HFFc6 (cell line): Measurements from ENCODE around the gene OR6A2. TPM values are rescaled to one million over a fixed set of nuclear protein-coding genes. Genes with fewer than 3 reads are reported as not detected.
A peak's percentile ranks its signal among the peaks of the same experiment; 100 is the strongest.

Source experiments
- DNase-seq: peaks from one replicate; pipeline ENCODE4 v3.0.0-alpha.2; 2018
- H3K27ac Mint-ChIP-seq: 2 replicates; pipeline ENCODE4 v1.8.0; 2020; ENCODE audit warnings: mild to moderate bottlenecking, mixed read lengths
- H3K27me3 Mint-ChIP-seq: 2 replicates; pipeline ENCODE4 v1.8.0; 2021; ENCODE audit warnings: mild to moderate bottlenecking, moderate library complexity, mixed read lengths; ENCODE audit not compliant: insufficient read depth
- H3K36me3 Mint-ChIP-seq: 2 replicates; pipeline ENCODE4 v1.8.0; 2021; ENCODE audit warnings: low read depth, mixed read lengths
- H3K4me1 Mint-ChIP-seq: 2 replicates; pipeline ENCODE4 v1.8.0; 2020; ENCODE audit warnings: low read depth, mixed read lengths
- H3K4me3 Mint-ChIP-seq: 2 replicates; pipeline ENCODE4 v1.8.0; 2020; ENCODE audit warnings: mild to moderate bottlenecking, moderate library complexity, mixed read lengths
- H3K9me3 Mint-ChIP-seq: 2 replicates; pipeline ENCODE4 v1.8.0; 2020; ENCODE audit warnings: mild to moderate bottlenecking, mixed read lengths
- CTCF ChIP-seq: fragments of 200-600 bp; sonication (generic); IDR thresholded peaks from 2 replicates; pipeline ENCODE4 v1.5.0; 2021; ENCODE audit warnings: antibody characterized with exemption, mild to moderate bottlenecking
- long read RNA-seq: library from polyadenylated mRNA; unstranded; transcript quantifications from one replicate; pipeline ENCODE4 v2.0.0, GENCODE V29; 2019
- total RNA-seq, 6 experiments: library from RNA; stranded (reverse); fragmentation: NEBNext Ultra II Directional; extraction: Animal tissue kit (Norgen Biotek cat#: 25700); gene quantifications; 2 replicates in 1 of 6; 3 replicates in 5 of 6; pipeline ENCODE4 v1.2.3, GENCODE V29; 2021

The OR6A2 gene
- total RNA-seq = under 1 TPM in 1 of 6 experiments, not detected in 5; 0.12 TPM
- long read RNA-seq = 0 reads

- DNase-seq = peak; percentile 39
- Mint-ChIP-seq H3K4me1 (0 out of 2 replicates have a peak, but pooled peaks cover 5% of the 10 kb centered on the region), H3K4me3 (no peak within 1 kb of the TSS), H3K27me3 (peaks cover 5% of the 10 kb centered on the region; the same call in 1 of the 2 replicates), H3K9me3 (no peaks in the 10 kb centered on the region), H3K27ac (no peak within 1 kb of the TSS), H3K36me3 (no peaks in the 10 kb centered on the region)
- no peak for TF ChIP-seq CTCF
These were observed at the start of gene OR6A2 for GRCh38 chr11:6799402-6799801. TSS of gene OR6A2 (minus strand) at chr11:6799689. CDS start at chr11:6795708, 3,981 bp downstream.

GRCh38 chr11:6845383-6845782 is 45.9 kb upstream of the OR6A2 start, which contains the start of gene OR10A5:
TSS of gene OR10A5 (plus strand) at chr11:6845683. CDS start at chr11:6845683, 0 bp downstream.
- no peak for TF ChIP-seq CTCF
- no peak for DNase-seq
- Mint-ChIP-seq H3K4me3 (no peak within 1 kb of the TSS), H3K27me3 (peaks cover 4% of the 10 kb centered on the region; the same call in 1 of the 2 replicates), H3K4me1 (no peaks in the 10 kb centered on the region), H3K9me3 (peaks cover 12% of the 10 kb centered on the region), H3K27ac (no peak within 1 kb of the TSS), H3K36me3 (no peaks in the 10 kb centered on the region)

GRCh38 chr11:6844356-6844755 is 44.9 kb upstream of the OR6A2 start:
- no peak for TF ChIP-seq CTCF

GRCh38 chr11:6843670-6844069 is 44.2 kb upstream of the OR6A2 start:
- Mint-ChIP-seq H3K4me1 (no peaks in the 10 kb centered on the region), H3K9me3 (peaks cover 12% of the 10 kb centered on the region), H3K27ac (no peak overlapping the region), H3K36me3 (no peaks in the 10 kb centered on the region), H3K27me3 (peaks cover 4% of the 10 kb centered on the region; the same call in 1 of the 2 replicates), H3K4me3 (no peak overlapping the region)
- no peak for DNase-seq
- TF ChIP-seq CTCF = no peak

More at GRCh38 chr11:6844356-6844755, 44.9 kb upstream of the OR6A2 start:
- H3K4me1 Mint-ChIP-seq = no peaks in the 10 kb centered on the region
- no peak overlapping the region for H3K4me3 Mint-ChIP-seq
- DNase-seq = no peak
- peaks cover 12% of the 10 kb centered on the region for H3K9me3 Mint-ChIP-seq
- peaks cover 4% of the 10 kb centered on the region; the same call in 1 of the 2 replicates for H3K27me3 Mint-ChIP-seq
- no peak overlapping the region for H3K27ac Mint-ChIP-seq
- no peaks in the 10 kb centered on the region for H3K36me3 Mint-ChIP-seq

GRCh38 chr11:6841694-6842093 is 42.2 kb upstream of the OR6A2 start:
- no peaks in the 10 kb centered on the region for H3K27me3 Mint-ChIP-seq
- no peak for TF ChIP-seq CTCF
- no peaks in the 10 kb centered on the region for H3K4me1 Mint-ChIP-seq
- no peak overlapping the region for H3K4me3 Mint-ChIP-seq
- no peaks in the 10 kb centered on the region for H3K36me3 Mint-ChIP-seq
- DNase-seq = no peak
- H3K27ac Mint-ChIP-seq = no peak overlapping the region
- H3K9me3 Mint-ChIP-seq = peaks cover 5% of the 10 kb centered on the region
